PC-3 (cell line): ENCODE data around the gene RER1.

Source experiments
- CTCF ChIP-seq: fragments of 300-600 bp; sonication (generic); conservative IDR thresholded peaks from 2 replicates; pipeline ENCODE4 v1.5.1; 2017; ENCODE audit warnings: antibody characterized with exemption, low read depth, mild to moderate bottlenecking, low read length
- EZH2 ChIP-seq: fragments of 300-600 bp; sonication (generic); IDR thresholded peaks from one replicate; pipeline ENCODE4 v1.6.1; 2017; ENCODE audit warnings: antibody characterized with exemption, mild to moderate bottlenecking, low read length; ENCODE audit not compliant: unreplicated experiment

GRCh38 chr1:2396476-2396875, 4.8 kb downstream of the RER1 start:
- TF ChIP-seq CTCF (no peak), EZH2 (no peak)
